ENCODE results near the gene ALOX5AP.
A peak's percentile ranks its signal among the peaks of the same experiment; 100 is the strongest.

Gene ALOX5AP

GRCh38 chr13:30797847-30798535 is 62.6 kb downstream of the ALOX5AP start:
- FAIRE-seq (no peak), DNase-seq (ENCODE audit: insufficient read length, low spot score) (no peak)
- no peak for TF ChIP-seq CTCF (IDR thresholded peaks at IDR 0.05; ENCODE audit: insufficient read depth, missing control alignments)

DNA sequence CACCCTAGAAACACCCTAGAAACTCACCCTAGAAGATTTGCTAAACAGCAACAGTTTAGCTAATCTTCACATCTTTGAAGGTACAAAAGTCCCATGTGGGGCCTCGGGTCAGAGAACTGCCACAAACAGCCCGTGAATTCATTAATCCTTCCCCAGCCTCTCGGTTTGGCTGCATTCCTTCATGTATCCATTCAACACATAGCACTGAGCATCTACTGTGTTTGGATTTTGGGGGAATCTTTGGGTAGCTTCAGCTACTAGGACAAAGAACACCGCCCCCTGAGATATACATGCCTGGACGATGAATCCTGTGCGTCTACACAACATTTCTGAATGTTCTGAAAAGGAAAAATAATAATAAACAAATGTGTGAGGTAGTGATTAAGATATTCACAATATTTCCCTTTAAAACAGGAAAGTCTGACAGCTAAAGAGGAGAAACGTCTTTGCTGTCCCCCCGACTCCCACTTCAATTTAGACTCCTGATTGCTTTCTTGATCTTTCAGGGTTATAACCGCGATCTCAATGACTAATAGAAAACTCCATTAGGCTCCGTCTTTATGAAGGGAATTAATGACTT is 63.5 kb downstream of the ALOX5AP start:
- DNase-seq (ENCODE audit: insufficient read length, low spot score) (no peak), FAIRE-seq (no peak)
- no peak for TF ChIP-seq CTCF (IDR thresholded peaks at IDR 0.05; ENCODE audit: insufficient read depth, missing control alignments)

- no peak for DNase-seq (ENCODE audit: insufficient read length, low spot score)
- no peak for FAIRE-seq
- no peak for TF ChIP-seq CTCF (IDR thresholded peaks at IDR 0.05; ENCODE audit: insufficient read depth, missing control alignments)
Measured at GRCh38 chr13:30799356-30799824, 64.0 kb downstream of the ALOX5AP start.

GRCh38 chr13:30800107-30800506 is 64.8 kb downstream of the ALOX5AP start:
- DNase-seq (ENCODE audit: insufficient read length, low spot score) = no peak
- no peak for TF ChIP-seq CTCF (IDR thresholded peaks at IDR 0.05; ENCODE audit: insufficient read depth, missing control alignments)
- no peak for FAIRE-seq

DNA sequence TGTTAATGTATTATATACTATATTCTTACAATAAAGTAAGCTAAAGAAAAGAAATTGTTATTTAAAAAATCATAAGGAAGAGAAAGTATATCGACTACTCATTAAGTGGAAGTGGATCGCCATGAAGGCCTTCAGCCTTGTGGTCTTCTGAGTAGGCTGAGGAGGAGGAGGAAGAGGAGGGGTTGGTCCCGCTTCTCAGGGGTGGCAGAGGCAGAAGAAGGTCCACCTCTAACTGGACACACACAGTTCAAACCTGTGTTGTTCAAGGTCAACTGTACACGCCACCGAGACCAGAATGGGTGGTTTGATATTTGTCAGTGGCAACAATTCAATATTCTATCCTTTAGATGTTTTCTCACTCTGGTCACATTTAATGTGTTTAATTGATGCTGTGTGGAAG is 67.2 kb downstream of the ALOX5AP start:
- no peak for TF ChIP-seq CTCF (IDR thresholded peaks at IDR 0.05; ENCODE audit: insufficient read depth, missing control alignments)
- FAIRE-seq (no peak), DNase-seq (ENCODE audit: insufficient read length, low spot score) (no peak)

- FAIRE-seq = no peak
Measured at GRCh38 chr13:30802953-30803478, 67.7 kb downstream of the ALOX5AP start.

More at GRCh38 chr13:30802953-30803478, 67.7 kb downstream of the ALOX5AP start:
- DNase-seq (ENCODE audit: insufficient read length, low spot score) = peak; percentile 56
- TF ChIP-seq CTCF (IDR thresholded peaks at IDR 0.05; ENCODE audit: insufficient read depth, missing control alignments) = peak; percentile 78
